K562 (cell line): ENCODE data around the gene BCCIP. TPM values are rescaled to one million over a fixed set of nuclear protein-coding genes. Genes with fewer than 3 reads are reported as not detected.

Experiments used
- EP400 ChIP-seq: fragments of 450-650 bp; IDR thresholded peaks from 2 replicates; pipeline ENCODE4 v1.6.1; 2017; ENCODE audit warnings: antibody characterized with exemption, mild to moderate bottlenecking, moderate library complexity
- GABPB2 ChIP-seq: fragments of 250-450 bp; sonication (Bioruptor Pico); conservative IDR thresholded peaks from 2 replicates; pipeline ENCODE4 v1.5.1; 2021; ENCODE audit warnings: mild to moderate bottlenecking
- HDAC1 ChIP-seq, 2 experiments: fragments of 450-650 bp; IDR thresholded peaks; 2 replicates each; pipeline ENCODE4 v1.6.1; 2016 to 2017; ENCODE audit warnings: inconsistent platforms in 1 of 2, mild to moderate bottlenecking in 1 of 2, moderate library complexity in 1 of 2
- KHSRP ChIP-seq: fragments of 450-650 bp; IDR thresholded peaks from 2 replicates; pipeline ENCODE4 v1.6.1; 2017
- LCOR ChIP-seq: sonication (generic); formaldehyde crosslinking; IDR thresholded peaks from 2 replicates; pipeline ENCODE4 v1.8.0; 2022; ENCODE audit warnings: mild to moderate bottlenecking, missing genetic modification reagents
- PYGO2 ChIP-seq: fragments of 450-650 bp; IDR thresholded peaks from 2 replicates; pipeline ENCODE4 v1.6.1; 2016; ENCODE audit warnings: mild to moderate bottlenecking, missing genetic modification characterization, moderate library complexity, missing compliant biosample characterization
- SAP30 ChIP-seq: fragments of 200-600 bp; sonication (generic); IDR thresholded peaks from 2 replicates; pipeline ENCODE4 v1.6.1; 2012; ENCODE audit warnings: borderline replicate concordance, low read depth, mild to moderate bottlenecking, moderate library complexity, low read length, control low read depth, inconsistent platforms; ENCODE audit not compliant: insufficient read depth, poor library complexity, severe bottlenecking
- TEAD4 ChIP-seq, 2 experiments: sonication (generic) in 1 of 2; formaldehyde crosslinking in 1 of 2; IDR thresholded peaks; 2 replicates each; pipeline versions ENCODE4 v1.6.1 to v1.8.0; 2012 to 2022; ENCODE audit warnings: borderline replicate concordance in 1 of 2, inconsistent platforms in 1 of 2, low read length in 1 of 2, mild to moderate bottlenecking in 1 of 2, missing genetic modification reagents in 1 of 2
- polyA plus RNA-seq, 8 experiments: library from polyadenylated mRNA; depleted of rRNA in 4 of 8; stranded (reverse) in 5 of 8; unstranded in 3 of 8; fragments of >200 nt; fragmentation: Nextera tagmentation in 2 of 8; fragmentation: Illumina TruSeq in 1 of 8; extraction: Ambion mirVana in 2 of 8; extraction: Trizol in 1 of 8; gene quantifications; 2 replicates each; pipeline versions ENCODE4 v1.2.1 to v1.2.3, GENCODE V29; 2011 to 2014; ENCODE audit warnings: inconsistent platforms in 1 of 8, missing spikeins in 1 of 8
- total RNA-seq, 7 experiments: library from RNA; depleted of rRNA in 6 of 7; stranded (reverse); fragments of >200 nt in 6 of 7; fragmentation: Illumina TruSeq in 2 of 7; extraction: Trizol in 2 of 7; gene quantifications; 2 replicates each; pipeline versions ENCODE4 v1.2.1 to v1.2.3, GENCODE V29; 2011 to 2021; ENCODE audit warnings: low replicate concordance in 1 of 7
- TF ChIP-seq, protein P1 (sequence below): fragments of 450-650 bp; IDR thresholded peaks from 2 replicates; pipeline ENCODE4 v1.6.1; 2017; ENCODE audit warnings: mild to moderate bottlenecking, moderate library complexity
- TF ChIP-seq, protein P2 (sequence below): fragments of 250-450 bp; sonication (Bioruptor Pico); IDR thresholded peaks from 2 replicates; pipeline ENCODE4 v1.5.1; 2021; ENCODE audit warnings: mild to moderate bottlenecking
- TF ChIP-seq, protein P3 (sequence below), 2 experiments: fragments of 450-650 bp; IDR thresholded peaks; 2 replicates each; pipeline ENCODE4 v1.6.1; 2018; ENCODE audit warnings: mild to moderate bottlenecking in 2 of 2, low read depth in 1 of 2; ENCODE audit not compliant: partially characterized antibody in 2 of 2
- TF ChIP-seq, protein P4 (sequence below), 2 experiments: fragments of 450-650 bp; IDR thresholded peaks; 2 replicates each; pipeline ENCODE4 v1.6.1; 2016
- TF ChIP-seq, protein P5 (sequence below): sonication (generic); formaldehyde crosslinking; IDR thresholded peaks from 2 replicates; pipeline ENCODE4 v1.8.0; 2022; ENCODE audit warnings: missing genetic modification reagents, mild to moderate bottlenecking, moderate library complexity, borderline replicate concordance

BCCIP gene
- total and polyA plus RNA-seq, 9 of the 15 experiments (the other 6 are each of a cell fraction or from before 2014, with no cell fraction given) = 95.1 to 204 (median 163) TPM

DNA sequence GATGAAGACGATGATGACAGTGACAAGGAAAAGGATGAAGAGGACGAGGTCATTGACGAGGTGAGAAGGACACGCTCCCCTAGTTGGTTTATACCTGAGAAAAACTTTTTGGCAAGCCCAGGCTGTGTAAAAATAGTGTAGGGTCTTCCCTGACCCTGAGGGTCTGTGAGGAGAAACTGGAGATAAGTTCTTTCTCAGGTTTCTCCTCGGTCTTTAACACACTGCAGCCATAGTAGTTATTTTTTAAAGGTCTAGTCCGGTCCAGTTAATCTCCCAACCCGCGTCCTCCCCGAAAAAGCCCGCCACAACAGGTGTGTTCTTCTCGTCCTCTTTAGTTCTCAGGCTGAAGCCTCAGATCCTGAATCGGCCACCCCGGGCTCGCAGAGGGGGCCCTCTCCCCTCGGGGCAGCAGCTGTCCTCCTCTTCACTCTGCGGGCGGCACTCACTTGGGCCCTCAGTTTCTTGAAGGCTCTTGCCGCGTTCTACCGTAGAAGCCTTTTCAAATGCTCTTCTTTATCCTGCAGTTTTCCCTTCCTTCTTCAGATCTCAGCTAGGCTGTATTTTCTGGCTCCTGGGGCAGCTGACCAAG is 411 bp downstream of the BCCIP start (continued):
- TF ChIP-seq, protein P1, sequence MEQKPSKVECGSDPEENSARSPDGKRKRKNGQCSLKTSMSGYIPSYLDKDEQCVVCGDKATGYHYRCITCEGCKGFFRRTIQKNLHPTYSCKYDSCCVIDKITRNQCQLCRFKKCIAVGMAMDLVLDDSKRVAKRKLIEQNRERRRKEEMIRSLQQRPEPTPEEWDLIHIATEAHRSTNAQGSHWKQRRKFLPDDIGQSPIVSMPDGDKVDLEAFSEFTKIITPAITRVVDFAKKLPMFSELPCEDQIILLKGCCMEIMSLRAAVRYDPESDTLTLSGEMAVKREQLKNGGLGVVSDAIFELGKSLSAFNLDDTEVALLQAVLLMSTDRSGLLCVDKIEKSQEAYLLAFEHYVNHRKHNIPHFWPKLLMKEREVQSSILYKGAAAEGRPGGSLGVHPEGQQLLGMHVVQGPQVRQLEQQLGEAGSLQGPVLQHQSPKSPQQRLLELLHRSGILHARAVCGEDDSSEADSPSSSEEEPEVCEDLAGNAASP = no peak
- TF ChIP-seq, protein P2, sequence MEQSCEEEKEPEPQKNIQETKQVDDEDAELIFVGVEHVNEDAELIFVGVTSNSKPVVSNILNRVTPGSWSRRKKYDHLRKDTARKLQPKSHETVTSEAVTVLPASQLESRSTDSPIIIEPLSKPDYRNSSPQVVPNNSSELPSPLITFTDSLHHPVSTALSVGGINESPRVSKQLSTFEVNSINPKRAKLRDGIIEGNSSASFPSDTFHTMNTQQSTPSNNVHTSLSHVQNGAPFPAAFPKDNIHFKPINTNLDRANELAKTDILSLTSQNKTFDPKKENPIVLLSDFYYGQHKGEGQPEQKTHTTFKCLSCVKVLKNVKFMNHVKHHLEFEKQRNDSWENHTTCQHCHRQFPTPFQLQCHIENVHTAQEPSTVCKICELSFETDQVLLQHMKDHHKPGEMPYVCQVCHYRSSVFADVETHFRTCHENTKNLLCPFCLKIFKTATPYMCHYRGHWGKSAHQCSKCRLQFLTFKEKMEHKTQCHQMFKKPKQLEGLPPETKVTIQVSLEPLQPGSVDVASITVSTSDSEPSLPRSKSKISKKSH (CRISPR knock-in tag) = no peak
- peak; percentile 57 for TF ChIP-seq SAP30
- TF ChIP-seq EP400 = peak; percentile 44; the same call in 1 of the 2 replicates
- TF ChIP-seq, protein P3, sequence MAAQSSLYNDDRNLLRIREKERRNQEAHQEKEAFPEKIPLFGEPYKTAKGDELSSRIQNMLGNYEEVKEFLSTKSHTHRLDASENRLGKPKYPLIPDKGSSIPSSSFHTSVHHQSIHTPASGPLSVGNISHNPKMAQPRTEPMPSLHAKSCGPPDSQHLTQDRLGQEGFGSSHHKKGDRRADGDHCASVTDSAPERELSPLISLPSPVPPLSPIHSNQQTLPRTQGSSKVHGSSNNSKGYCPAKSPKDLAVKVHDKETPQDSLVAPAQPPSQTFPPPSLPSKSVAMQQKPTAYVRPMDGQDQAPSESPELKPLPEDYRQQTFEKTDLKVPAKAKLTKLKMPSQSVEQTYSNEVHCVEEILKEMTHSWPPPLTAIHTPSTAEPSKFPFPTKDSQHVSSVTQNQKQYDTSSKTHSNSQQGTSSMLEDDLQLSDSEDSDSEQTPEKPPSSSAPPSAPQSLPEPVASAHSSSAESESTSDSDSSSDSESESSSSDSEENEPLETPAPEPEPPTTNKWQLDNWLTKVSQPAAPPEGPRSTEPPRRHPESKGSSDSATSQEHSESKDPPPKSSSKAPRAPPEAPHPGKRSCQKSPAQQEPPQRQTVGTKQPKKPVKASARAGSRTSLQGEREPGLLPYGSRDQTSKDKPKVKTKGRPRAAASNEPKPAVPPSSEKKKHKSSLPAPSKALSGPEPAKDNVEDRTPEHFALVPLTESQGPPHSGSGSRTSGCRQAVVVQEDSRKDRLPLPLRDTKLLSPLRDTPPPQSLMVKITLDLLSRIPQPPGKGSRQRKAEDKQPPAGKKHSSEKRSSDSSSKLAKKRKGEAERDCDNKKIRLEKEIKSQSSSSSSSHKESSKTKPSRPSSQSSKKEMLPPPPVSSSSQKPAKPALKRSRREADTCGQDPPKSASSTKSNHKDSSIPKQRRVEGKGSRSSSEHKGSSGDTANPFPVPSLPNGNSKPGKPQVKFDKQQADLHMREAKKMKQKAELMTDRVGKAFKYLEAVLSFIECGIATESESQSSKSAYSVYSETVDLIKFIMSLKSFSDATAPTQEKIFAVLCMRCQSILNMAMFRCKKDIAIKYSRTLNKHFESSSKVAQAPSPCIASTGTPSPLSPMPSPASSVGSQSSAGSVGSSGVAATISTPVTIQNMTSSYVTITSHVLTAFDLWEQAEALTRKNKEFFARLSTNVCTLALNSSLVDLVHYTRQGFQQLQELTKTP (IDR thresholded peaks at IDR 0.05; ENCODE audit: low read depth in 1 of 2, partially characterized antibody in 2 of 2) = no peak
- TF ChIP-seq KHSRP = no peak
- no peak for TF ChIP-seq PYGO2 (tag)
- TF ChIP-seq, protein P4, sequence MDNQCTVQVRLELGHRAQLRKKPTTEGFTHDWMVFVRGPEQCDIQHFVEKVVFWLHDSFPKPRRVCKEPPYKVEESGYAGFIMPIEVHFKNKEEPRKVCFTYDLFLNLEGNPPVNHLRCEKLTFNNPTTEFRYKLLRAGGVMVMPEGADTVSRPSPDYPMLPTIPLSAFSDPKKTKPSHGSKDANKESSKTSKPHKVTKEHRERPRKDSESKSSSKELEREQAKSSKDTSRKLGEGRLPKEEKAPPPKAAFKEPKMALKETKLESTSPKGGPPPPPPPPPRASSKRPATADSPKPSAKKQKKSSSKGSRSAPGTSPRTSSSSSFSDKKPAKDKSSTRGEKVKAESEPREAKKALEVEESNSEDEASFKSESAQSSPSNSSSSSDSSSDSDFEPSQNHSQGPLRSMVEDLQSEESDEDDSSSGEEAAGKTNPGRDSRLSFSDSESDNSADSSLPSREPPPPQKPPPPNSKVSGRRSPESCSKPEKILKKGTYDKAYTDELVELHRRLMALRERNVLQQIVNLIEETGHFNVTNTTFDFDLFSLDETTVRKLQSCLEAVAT (IDR thresholded peaks at IDR 0.05) = 0 out of 4 replicates have a peak, but pooled peaks of 1 of the 2 experiments have one; percentile 46
- TF ChIP-seq, protein P5, sequence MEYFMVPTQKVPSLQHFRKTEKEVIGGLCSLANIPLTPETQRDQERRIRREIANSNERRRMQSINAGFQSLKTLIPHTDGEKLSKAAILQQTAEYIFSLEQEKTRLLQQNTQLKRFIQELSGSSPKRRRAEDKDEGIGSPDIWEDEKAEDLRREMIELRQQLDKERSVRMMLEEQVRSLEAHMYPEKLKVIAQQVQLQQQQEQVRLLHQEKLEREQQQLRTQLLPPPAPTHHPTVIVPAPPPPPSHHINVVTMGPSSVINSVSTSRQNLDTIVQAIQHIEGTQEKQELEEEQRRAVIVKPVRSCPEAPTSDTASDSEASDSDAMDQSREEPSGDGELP (CRISPR knock-in tag) = 0 out of 2 replicates have a peak, but pooled peaks have one; percentile 2
- no peak for TF ChIP-seq TEAD4 (IDR thresholded peaks at IDR 0.05; ENCODE audit: low read length)
- TF ChIP-seq TEAD4 (CRISPR knock-in tag; IDR thresholded peaks at IDR 0.05; ENCODE audit: borderline replicate concordance) = no peak
- TF ChIP-seq LCOR (CRISPR knock-in tag) = no peak
- peak in 1 of 2 experiments; percentile 89; a peak in 1 of 4 replicates for TF ChIP-seq HDAC1 (IDR thresholded peaks at IDR 0.05)
- TF ChIP-seq GABPB2 (CRISPR knock-in tag) = no peak
